Measurements from ENCODE around the gene TAS2R43.

GRCh38 chr12:11130382-11130781 is 38.3 kb upstream of the TAS2R43 start:
- TF ChIP-seq, protein P1, sequence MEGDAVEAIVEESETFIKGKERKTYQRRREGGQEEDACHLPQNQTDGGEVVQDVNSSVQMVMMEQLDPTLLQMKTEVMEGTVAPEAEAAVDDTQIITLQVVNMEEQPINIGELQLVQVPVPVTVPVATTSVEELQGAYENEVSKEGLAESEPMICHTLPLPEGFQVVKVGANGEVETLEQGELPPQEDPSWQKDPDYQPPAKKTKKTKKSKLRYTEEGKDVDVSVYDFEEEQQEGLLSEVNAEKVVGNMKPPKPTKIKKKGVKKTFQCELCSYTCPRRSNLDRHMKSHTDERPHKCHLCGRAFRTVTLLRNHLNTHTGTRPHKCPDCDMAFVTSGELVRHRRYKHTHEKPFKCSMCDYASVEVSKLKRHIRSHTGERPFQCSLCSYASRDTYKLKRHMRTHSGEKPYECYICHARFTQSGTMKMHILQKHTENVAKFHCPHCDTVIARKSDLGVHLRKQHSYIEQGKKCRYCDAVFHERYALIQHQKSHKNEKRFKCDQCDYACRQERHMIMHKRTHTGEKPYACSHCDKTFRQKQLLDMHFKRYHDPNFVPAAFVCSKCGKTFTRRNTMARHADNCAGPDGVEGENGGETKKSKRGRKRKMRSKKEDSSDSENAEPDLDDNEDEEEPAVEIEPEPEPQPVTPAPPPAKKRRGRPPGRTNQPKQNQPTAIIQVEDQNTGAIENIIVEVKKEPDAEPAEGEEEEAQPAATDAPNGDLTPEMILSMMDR (conservative IDR thresholded peaks at IDR 0.05) = no peak
- no peak for TF ChIP-seq EZH2 (IDR thresholded peaks at IDR 0.05; ENCODE audit: low read depth)
